ENCODE results near the gene KRTAP4-6.
"Not testable (repeated sequence)": the region's sequence is repeated elsewhere in the genome, so short reads cannot be mapped to it uniquely, and the experiment has no call there.

Gene KRTAP4-6

GRCh38 chr17:41104386-41105038 is 35.8 kb downstream of the KRTAP4-6 start:
- not testable (repeated sequence) for DNase-seq

DNA sequence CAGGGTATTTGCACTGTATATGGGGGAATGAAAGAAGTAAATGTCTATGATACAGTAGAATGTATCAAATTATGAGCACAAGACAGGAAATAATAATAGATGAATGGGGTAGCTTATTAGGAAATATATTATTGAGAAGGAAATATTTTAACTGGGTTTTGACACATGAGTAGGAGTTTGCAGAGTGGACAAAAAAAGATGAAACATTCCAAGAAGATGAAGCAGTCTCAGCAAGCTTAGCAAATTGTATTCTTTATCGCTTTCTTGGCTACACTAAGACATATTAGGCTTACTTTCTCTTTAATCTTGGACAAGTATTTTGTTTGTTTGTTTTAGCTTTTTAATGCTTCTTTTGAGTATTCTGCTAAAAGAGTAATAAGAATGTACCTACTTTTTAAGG is 36.4 kb downstream of the KRTAP4-6 start:
- DNase-seq: no peak

GRCh38 chr17:41101586-41102259 is 38.6 kb downstream of the KRTAP4-6 start, which contains the start of gene KRTAP4-16:
KRTAP4-16 (minus strand) TSS chr17:41102209; CDS start chr17:41102209, 0 bp downstream.
- DNase-seq: no peak

DNA sequence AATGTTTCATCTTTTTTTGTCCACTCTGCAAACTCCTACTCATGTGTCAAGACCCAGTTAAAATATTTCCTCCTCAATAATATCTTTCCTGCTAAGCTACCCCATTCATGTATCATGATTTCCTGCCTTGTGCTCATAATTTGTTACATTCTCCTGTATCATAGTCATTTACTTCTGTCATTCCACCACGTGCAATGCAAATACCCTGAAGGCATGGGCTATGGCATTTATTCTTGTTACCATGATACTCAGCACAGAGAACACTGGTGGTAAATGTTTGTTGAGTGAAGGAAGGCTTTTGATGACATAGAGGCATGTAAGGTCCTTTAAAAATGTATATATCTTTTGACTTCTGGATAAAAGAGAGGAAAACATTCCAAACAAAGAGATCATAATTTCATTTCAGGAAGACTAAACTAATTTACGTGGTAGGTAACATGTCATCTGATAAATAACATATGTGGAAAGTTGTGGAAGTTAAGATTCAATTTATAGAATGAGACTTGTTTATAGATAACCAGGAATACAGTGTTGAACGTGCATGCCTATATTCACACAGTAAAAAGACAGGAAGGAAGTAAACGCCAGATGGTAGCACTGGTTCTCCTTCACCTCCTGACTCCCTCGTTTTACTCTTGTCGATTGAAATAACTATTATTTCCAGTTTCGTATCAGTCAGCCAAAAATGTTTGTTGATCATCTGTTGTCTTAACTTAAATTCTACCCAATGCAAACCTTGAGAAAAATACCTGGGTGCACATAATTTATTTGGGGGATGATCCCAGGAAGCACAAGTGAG is 40.5 kb downstream of the KRTAP4-6 start:
- not testable (repeated sequence) for DNase-seq

- DNase-seq: no peak
These were observed 41.9 kb downstream of the KRTAP4-6 start for GRCh38 chr17:41098481-41098880.

DNA sequence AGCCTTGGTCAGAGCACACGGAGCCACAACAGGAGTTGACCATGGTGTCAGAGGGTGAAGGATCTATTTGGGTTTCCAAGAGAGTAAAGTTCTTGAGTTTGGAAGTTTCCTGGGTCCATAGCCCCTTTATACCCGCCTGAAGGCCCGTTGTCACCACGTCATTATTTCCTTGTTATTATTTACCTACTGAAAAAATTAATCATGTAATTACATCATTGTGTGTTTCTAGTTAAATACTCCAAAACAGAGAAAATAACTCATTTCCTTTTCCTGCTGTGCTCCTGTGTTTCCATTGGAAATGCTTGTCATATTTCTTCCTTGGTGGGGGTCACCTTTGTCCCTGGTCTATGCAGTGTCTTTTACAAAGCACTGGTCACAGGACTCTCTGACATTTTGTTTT is 42.3 kb downstream of the KRTAP4-6 start, which contains the start of gene KRTAP4-8:
Gene KRTAP4-8, minus strand, starts transcription at position 101 of the 400 bp plus-strand sequence. Its CDS starts 58 bp downstream, at position 43.
- no peak for DNase-seq

DNA sequence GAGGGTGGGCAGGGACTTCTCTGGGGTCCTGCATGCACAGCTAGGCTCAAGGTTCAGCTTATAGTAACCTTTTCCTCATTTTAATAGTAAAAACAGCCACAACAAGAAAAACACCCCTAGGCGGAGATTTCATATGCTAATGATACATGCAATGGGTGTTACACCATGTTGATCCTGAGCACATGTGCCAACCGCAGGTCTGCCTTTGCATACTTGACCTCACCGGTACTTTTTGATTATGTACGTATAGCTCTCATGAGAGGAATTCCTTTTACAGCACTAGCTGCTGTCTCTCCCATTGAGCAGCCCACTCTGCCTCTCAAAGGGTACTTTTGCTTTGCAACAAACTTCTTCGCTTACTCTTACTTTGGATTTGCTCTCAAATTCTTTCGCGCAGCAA is 44.3 kb downstream of the KRTAP4-6 start:
- no peak for DNase-seq

All from activated CD8-positive, alpha-beta memory T cell treated with anti-CD3 and anti-CD28 coated beads, Interleukin-2, amount 50 U/mL, for 48 hours (primary cell).